PC-3 (cell line): ENCODE results near the gene PPP1R16B.

Experiments
- EZH2 ChIP-seq: fragments of 300-600 bp; sonication (generic); IDR thresholded peaks from one replicate; pipeline ENCODE4 v1.6.1; 2017; ENCODE audit warnings: antibody characterized with exemption, mild to moderate bottlenecking, low read length; ENCODE audit not compliant: unreplicated experiment
- EZH2phosphoT487 ChIP-seq: fragments of 300-600 bp; sonication (generic); IDR thresholded peaks from 2 replicates; pipeline ENCODE4 v1.6.1; 2018; ENCODE audit warnings: mild to moderate bottlenecking, antibody characterized with exemption, low read length, borderline replicate concordance
- TF ChIP-seq, protein P1 (sequence below): fragments of 300-600 bp; sonication (generic); conservative IDR thresholded peaks from 2 replicates; pipeline ENCODE4 v1.5.1; 2017; ENCODE audit warnings: antibody characterized with exemption, low read depth, mild to moderate bottlenecking, low read length

DNA sequence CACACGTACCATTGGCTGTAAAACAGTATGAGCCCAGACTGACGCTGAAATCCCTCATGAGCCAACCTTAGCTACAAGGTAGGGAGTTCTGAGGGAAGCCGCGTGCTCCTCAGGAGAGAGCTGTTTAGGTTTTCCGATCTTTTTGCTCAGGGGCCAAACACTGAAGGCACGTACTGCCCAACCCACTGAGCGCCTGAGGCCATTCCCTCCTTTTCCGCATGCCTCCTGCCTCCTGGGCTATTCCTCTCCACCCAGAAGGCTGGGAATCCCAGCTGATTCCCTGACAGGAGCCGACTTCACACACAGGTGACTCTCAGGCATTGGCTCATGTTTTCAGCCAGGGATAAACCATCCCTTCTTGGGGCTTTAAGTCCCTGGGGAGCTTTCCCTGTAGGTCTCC is 115.4 kb downstream of the PPP1R16B start:
- TF ChIP-seq EZH2, result no peak
- TF ChIP-seq, protein P1, sequence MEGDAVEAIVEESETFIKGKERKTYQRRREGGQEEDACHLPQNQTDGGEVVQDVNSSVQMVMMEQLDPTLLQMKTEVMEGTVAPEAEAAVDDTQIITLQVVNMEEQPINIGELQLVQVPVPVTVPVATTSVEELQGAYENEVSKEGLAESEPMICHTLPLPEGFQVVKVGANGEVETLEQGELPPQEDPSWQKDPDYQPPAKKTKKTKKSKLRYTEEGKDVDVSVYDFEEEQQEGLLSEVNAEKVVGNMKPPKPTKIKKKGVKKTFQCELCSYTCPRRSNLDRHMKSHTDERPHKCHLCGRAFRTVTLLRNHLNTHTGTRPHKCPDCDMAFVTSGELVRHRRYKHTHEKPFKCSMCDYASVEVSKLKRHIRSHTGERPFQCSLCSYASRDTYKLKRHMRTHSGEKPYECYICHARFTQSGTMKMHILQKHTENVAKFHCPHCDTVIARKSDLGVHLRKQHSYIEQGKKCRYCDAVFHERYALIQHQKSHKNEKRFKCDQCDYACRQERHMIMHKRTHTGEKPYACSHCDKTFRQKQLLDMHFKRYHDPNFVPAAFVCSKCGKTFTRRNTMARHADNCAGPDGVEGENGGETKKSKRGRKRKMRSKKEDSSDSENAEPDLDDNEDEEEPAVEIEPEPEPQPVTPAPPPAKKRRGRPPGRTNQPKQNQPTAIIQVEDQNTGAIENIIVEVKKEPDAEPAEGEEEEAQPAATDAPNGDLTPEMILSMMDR, result no peak
- no peak for TF ChIP-seq EZH2phosphoT487
